Progenitor cell of endocrine pancreas (in vitro differentiated cells): ENCODE results near the gene UNC13C. TPM values are rescaled to one million over a fixed set of nuclear protein-coding genes. Genes with fewer than 3 reads are reported as not detected.

Experiments used
- DNase-seq: peaks from one replicate; pipeline ENCODE4 v3.0.0; 2021; ENCODE audit warnings: low spot score; ENCODE audit not compliant: unreplicated experiment
- H3K27ac Mint-ChIP-seq: 2 replicates; pipeline ENCODE4 v1.8.0; 2021; ENCODE audit warnings: mild to moderate bottlenecking, moderate library complexity, mixed read lengths
- H3K27me3 Mint-ChIP-seq: 2 replicates; pipeline ENCODE4 v1.8.0; 2021; ENCODE audit warnings: mixed read lengths
- H3K36me3 Mint-ChIP-seq: 2 replicates; pipeline ENCODE4 v1.8.0; 2022; ENCODE audit warnings: mixed read lengths; ENCODE audit not compliant: insufficient read depth
- H3K4me1 Mint-ChIP-seq: 2 replicates; pipeline ENCODE4 v1.8.0; 2021; ENCODE audit warnings: low read depth, mixed read lengths
- H3K4me3 Mint-ChIP-seq: 2 replicates; pipeline ENCODE4 v1.8.0; 2021; ENCODE audit warnings: low read depth, mild to moderate bottlenecking, moderate library complexity, mixed read lengths
- H3K9me3 Mint-ChIP-seq: 2 replicates; pipeline ENCODE4 v1.8.0; 2021; ENCODE audit warnings: low read depth, mixed read lengths
- CTCF ChIP-seq: fragments of 200-600 bp; sonication (generic); IDR thresholded peaks from one replicate; pipeline ENCODE4 v1.5.0; 2021; ENCODE audit warnings: antibody characterized with exemption, mild to moderate bottlenecking; ENCODE audit not compliant: unreplicated experiment
- total RNA-seq: library from RNA; stranded (reverse); gene quantifications from 2 replicates; pipeline ENCODE4 v1.2.1, GENCODE V29; 2021

UNC13C gene
- total RNA-seq, 1 donor from 2014 or later, result 7.3 TPM

- no peak for DNase-seq
- Mint-ChIP-seq H3K36me3 (no peaks in the 10 kb centered on the region), H3K4me1 (peaks cover 27% of the 10 kb centered on the region), H3K27ac (no peak overlapping the region), H3K27me3 (peaks cover 18% of the 10 kb centered on the region), H3K9me3 (no peaks in the 10 kb centered on the region), H3K4me3 (peak overlapping the region; percentile 87)
- no peak for TF ChIP-seq CTCF
These were observed 979 bp downstream of the UNC13C start for GRCh38 chr15:53979051-53979788.

GRCh38 chr15:53980021-53980420 lies 1.8 kb downstream of the UNC13C start:
- no peaks in the 10 kb centered on the region for H3K9me3 Mint-ChIP-seq
- peaks cover 18% of the 10 kb centered on the region for H3K27me3 Mint-ChIP-seq
- H3K36me3 Mint-ChIP-seq, result no peaks in the 10 kb centered on the region
- no peak for DNase-seq
- no peak overlapping the region for H3K4me3 Mint-ChIP-seq
- no peak for TF ChIP-seq CTCF
- peaks cover 27% of the 10 kb centered on the region for H3K4me1 Mint-ChIP-seq
- no peak overlapping the region for H3K27ac Mint-ChIP-seq

- Mint-ChIP-seq H3K4me3 (no peak overlapping the region), H3K9me3 (no peaks in the 10 kb centered on the region), H3K4me1 (peaks cover 25% of the 10 kb centered on the region), H3K36me3 (no peaks in the 10 kb centered on the region), H3K27ac (no peak overlapping the region), H3K27me3 (peaks cover 16% of the 10 kb centered on the region)
- no peak for DNase-seq
- TF ChIP-seq CTCF, result no peak
These were observed 3.9 kb downstream of the UNC13C start for GRCh38 chr15:53982071-53982680.

GRCh38 chr15:53982876-53983275 lies 4.6 kb downstream of the UNC13C start:
- Mint-ChIP-seq H3K27ac (no peak overlapping the region), H3K4me1 (peaks cover 25% of the 10 kb centered on the region), H3K36me3 (no peaks in the 10 kb centered on the region), H3K9me3 (no peaks in the 10 kb centered on the region), H3K27me3 (peaks cover 13% of the 10 kb centered on the region), H3K4me3 (no peak overlapping the region)
- TF ChIP-seq CTCF, result no peak
- no peak for DNase-seq

- no peak overlapping the region for H3K27ac Mint-ChIP-seq
- no peaks in the 10 kb centered on the region for H3K9me3 Mint-ChIP-seq
- H3K4me3 Mint-ChIP-seq, result no peak overlapping the region
- H3K27me3 Mint-ChIP-seq, result peaks cover 2% of the 10 kb centered on the region
- DNase-seq, result no peak
- H3K36me3 Mint-ChIP-seq, result no peaks in the 10 kb centered on the region
- peaks cover 18% of the 10 kb centered on the region for H3K4me1 Mint-ChIP-seq
- no peak for TF ChIP-seq CTCF
These were observed 6.0 kb downstream of the UNC13C start for GRCh38 chr15:53984221-53984620.
